Liver (tissue), 9 donors: ENCODE measurements around the gene ANKRD9. TPM values are rescaled to one million over a fixed set of nuclear protein-coding genes. Genes with fewer than 3 reads are reported as not detected.

ENCODE experiments used
- DNase-seq: peaks from one replicate; pipeline ENCODE4 v3.0.0-alpha.2; 2017; ENCODE audit warnings: low spot score
- H3K27ac ChIP-seq, 2 donors: one replicate each; pipeline ENCODE4 v1.7.0; 2013; ENCODE audit warnings: inconsistent platforms in 2 of 2, low read length in 2 of 2, control low read depth in 1 of 2, low read depth in 1 of 2, mild to moderate bottlenecking in 1 of 2
- H3K27me3 ChIP-seq, 4 donors: one replicate each; pipeline versions ENCODE4 v1.6.1 to v1.7.0; 2013; ENCODE audit warnings: low read length in 3 of 4, inconsistent platforms in 1 of 4, mild to moderate bottlenecking in 1 of 4, moderate library complexity in 1 of 4; ENCODE audit not compliant: control insufficient read depth in 4 of 4, insufficient read depth in 4 of 4
- H3K36me3 ChIP-seq, 4 donors: one replicate each; pipeline versions ENCODE4 v1.6.1 to v1.7.0; 2013; ENCODE audit warnings: low read length in 3 of 4, mild to moderate bottlenecking in 3 of 4, low read depth in 1 of 4, moderate library complexity in 1 of 4; ENCODE audit not compliant: control insufficient read depth in 4 of 4, insufficient read depth in 3 of 4
- H3K4me1 ChIP-seq, 4 donors: one replicate each; pipeline versions ENCODE4 v1.6.1 to v1.7.0; 2013; ENCODE audit warnings: low read length in 3 of 4, mild to moderate bottlenecking in 3 of 4, moderate library complexity in 1 of 4; ENCODE audit not compliant: control insufficient read depth in 4 of 4, insufficient read depth in 4 of 4
- H3K4me3 ChIP-seq, 3 donors: one replicate each; pipeline versions ENCODE4 v1.6.1 to v1.7.0; 2013; ENCODE audit warnings: low read length in 3 of 3, control low read depth in 1 of 3, low read depth in 1 of 3, mild to moderate bottlenecking in 1 of 3
- H3K9ac ChIP-seq, 2 donors: one replicate each; pipeline ENCODE4 v1.7.0; 2013; ENCODE audit warnings: low read length in 2 of 2, mild to moderate bottlenecking in 2 of 2, moderate library complexity in 2 of 2, control low read depth in 1 of 2, low read depth in 1 of 2
- H3K9me3 ChIP-seq, 4 donors: one replicate each; pipeline versions ENCODE4 v1.6.1 to v1.7.0; 2013; ENCODE audit warnings: low read length in 3 of 4; ENCODE audit not compliant: control insufficient read depth in 4 of 4
- EGR1 ChIP-seq, 2 donors: IDR thresholded peaks; 2 replicates each; pipeline ENCODE4 v1.6.1; 2016 to 2018; ENCODE audit warnings: antibody characterized with exemption in 2 of 2, low read depth in 2 of 2
- FOXA1 ChIP-seq: IDR thresholded peaks from 2 replicates; pipeline ENCODE4 v1.6.1; 2016; ENCODE audit warnings: antibody characterized with exemption
- FOXA2 ChIP-seq: IDR thresholded peaks from 2 replicates; pipeline ENCODE4 v1.6.1; 2016; ENCODE audit warnings: antibody characterized with exemption
- GABPA ChIP-seq, 2 donors: IDR thresholded peaks in 1 of 2; conservative IDR thresholded peaks in 1 of 2; 2 replicates each; pipeline ENCODE4 v1.6.1; 2016; ENCODE audit warnings: antibody characterized with exemption in 2 of 2, mild to moderate bottlenecking in 1 of 2, moderate library complexity in 1 of 2
- HNF4A ChIP-seq, 2 donors: conservative IDR thresholded peaks; 2 replicates each; pipeline ENCODE4 v1.6.1; 2016; ENCODE audit warnings: antibody characterized with exemption in 2 of 2, mild to moderate bottlenecking in 2 of 2
- HNF4G ChIP-seq: IDR thresholded peaks from 2 replicates; pipeline ENCODE4 v1.6.1; 2016; ENCODE audit warnings: antibody characterized with exemption
- JUND ChIP-seq, 2 donors: IDR thresholded peaks; 2 replicates each; pipeline ENCODE4 v1.6.1; 2016; ENCODE audit warnings: antibody characterized with exemption in 2 of 2
- REST ChIP-seq: IDR thresholded peaks from 2 replicates; pipeline ENCODE4 v1.6.1; 2016; ENCODE audit warnings: antibody characterized with exemption, mild to moderate bottlenecking
- SP1 ChIP-seq: IDR thresholded peaks from 2 replicates; pipeline ENCODE4 v1.6.1; 2018; ENCODE audit warnings: antibody characterized with exemption, mild to moderate bottlenecking
- TAF1 ChIP-seq: conservative IDR thresholded peaks from 2 replicates; pipeline ENCODE4 v1.6.1; 2016; ENCODE audit warnings: antibody characterized with exemption, mild to moderate bottlenecking
- YY1 ChIP-seq: IDR thresholded peaks from 2 replicates; pipeline ENCODE4 v1.6.1; 2016; ENCODE audit warnings: antibody characterized with exemption, mild to moderate bottlenecking
- WGBS: extraction: QIAGEN DNeasy Blood & Tissue Kit; methylation state at CpG from one replicate; pipeline ENCODE4 v1.1.7; 2013; 5-methylcytosine and 5-hydroxymethylcytosine counted together
- polyA plus RNA-seq, 2 donors: library from polyadenylated mRNA; stranded (reverse) in 1 of 2; unstranded in 1 of 2; fragments of 200-250 nt in 1 of 2; fragments of >200 nt in 1 of 2; fragmentation: Nextera tagmentation in 1 of 2; extraction: Ambion mirVana in 1 of 2; gene quantifications; one replicate each; pipeline versions ENCODE4 v1.2.1 to v1.2.3, GENCODE V29; 2013 to 2015
- total RNA-seq, 2 donors: library from RNA; depleted of rRNA; stranded (reverse); fragments of >200 nt; gene quantifications; one replicate each; pipeline ENCODE4 v1.2.3, GENCODE V29; 2014
- TF ChIP-seq, protein P1 (sequence below): IDR thresholded peaks from 2 replicates; pipeline ENCODE4 v1.6.1; 2016; ENCODE audit warnings: antibody characterized with exemption
- TF ChIP-seq, protein P2 (sequence below): fragments of 150-350 bp; IDR thresholded peaks from 2 replicates; pipeline ENCODE4 v1.5.1; 2017; ENCODE audit warnings: improper control_type of control experiment, low read depth, low read length; ENCODE audit not compliant: missing input control
- TF ChIP-seq, protein P3 (sequence below): IDR thresholded peaks from 2 replicates; pipeline ENCODE4 v1.6.1; 2016; ENCODE audit warnings: antibody characterized with exemption
- donor health status: healthy.
- donor health status: healthy.
- donor health status: healthy.
- donor health status: healthy.
- donor health status: healthy.

ANKRD9 gene
- total and polyA plus RNA-seq, 4 donors, result 1.5 to 67.5 (median 7.5) TPM

- Histone ChIP-seq H3K4me1 (peaks cover 0 to 5% (median 3%) of the 10 kb centered on the region in 4 donors), H3K9me3 (no peaks in the 10 kb centered on the region), H3K4me3 (no peak overlapping the region), H3K27ac (no peak overlapping the region), H3K9ac (no peak overlapping the region), H3K27me3 (no peaks in the 10 kb centered on the region), H3K36me3 (peaks cover 0 to 3% (median 0%) of the 10 kb centered on the region in 4 donors)
- peak; percentile 81 for DNase-seq
- TF ChIP-seq FOXA2, result no peak
- TF ChIP-seq, protein P1, sequence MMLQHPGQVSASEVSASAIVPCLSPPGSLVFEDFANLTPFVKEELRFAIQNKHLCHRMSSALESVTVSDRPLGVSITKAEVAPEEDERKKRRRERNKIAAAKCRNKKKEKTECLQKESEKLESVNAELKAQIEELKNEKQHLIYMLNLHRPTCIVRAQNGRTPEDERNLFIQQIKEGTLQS, result no peak
- TF ChIP-seq FOXA1, result no peak
- TF ChIP-seq YY1, result no peak
- no peak for TF ChIP-seq GABPA (IDR thresholded peaks at IDR 0.05 in 1 of 2, conservative IDR thresholded peaks at IDR 0.05 in 1 of 2)
- TF ChIP-seq, protein P2, sequence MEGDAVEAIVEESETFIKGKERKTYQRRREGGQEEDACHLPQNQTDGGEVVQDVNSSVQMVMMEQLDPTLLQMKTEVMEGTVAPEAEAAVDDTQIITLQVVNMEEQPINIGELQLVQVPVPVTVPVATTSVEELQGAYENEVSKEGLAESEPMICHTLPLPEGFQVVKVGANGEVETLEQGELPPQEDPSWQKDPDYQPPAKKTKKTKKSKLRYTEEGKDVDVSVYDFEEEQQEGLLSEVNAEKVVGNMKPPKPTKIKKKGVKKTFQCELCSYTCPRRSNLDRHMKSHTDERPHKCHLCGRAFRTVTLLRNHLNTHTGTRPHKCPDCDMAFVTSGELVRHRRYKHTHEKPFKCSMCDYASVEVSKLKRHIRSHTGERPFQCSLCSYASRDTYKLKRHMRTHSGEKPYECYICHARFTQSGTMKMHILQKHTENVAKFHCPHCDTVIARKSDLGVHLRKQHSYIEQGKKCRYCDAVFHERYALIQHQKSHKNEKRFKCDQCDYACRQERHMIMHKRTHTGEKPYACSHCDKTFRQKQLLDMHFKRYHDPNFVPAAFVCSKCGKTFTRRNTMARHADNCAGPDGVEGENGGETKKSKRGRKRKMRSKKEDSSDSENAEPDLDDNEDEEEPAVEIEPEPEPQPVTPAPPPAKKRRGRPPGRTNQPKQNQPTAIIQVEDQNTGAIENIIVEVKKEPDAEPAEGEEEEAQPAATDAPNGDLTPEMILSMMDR, result no peak
- no peak for TF ChIP-seq EGR1 (IDR thresholded peaks at IDR 0.05; ENCODE audit: low read depth in 2 of 2)
- no peak for TF ChIP-seq TAF1
- 70% methylated on average over 19 of the region's 19 CpGs for whole genome bisulfite sequencing
Measured at GRCh38 chr14:102510616-102511520, 1.3 kb upstream of the ANKRD9 start.

DNA sequence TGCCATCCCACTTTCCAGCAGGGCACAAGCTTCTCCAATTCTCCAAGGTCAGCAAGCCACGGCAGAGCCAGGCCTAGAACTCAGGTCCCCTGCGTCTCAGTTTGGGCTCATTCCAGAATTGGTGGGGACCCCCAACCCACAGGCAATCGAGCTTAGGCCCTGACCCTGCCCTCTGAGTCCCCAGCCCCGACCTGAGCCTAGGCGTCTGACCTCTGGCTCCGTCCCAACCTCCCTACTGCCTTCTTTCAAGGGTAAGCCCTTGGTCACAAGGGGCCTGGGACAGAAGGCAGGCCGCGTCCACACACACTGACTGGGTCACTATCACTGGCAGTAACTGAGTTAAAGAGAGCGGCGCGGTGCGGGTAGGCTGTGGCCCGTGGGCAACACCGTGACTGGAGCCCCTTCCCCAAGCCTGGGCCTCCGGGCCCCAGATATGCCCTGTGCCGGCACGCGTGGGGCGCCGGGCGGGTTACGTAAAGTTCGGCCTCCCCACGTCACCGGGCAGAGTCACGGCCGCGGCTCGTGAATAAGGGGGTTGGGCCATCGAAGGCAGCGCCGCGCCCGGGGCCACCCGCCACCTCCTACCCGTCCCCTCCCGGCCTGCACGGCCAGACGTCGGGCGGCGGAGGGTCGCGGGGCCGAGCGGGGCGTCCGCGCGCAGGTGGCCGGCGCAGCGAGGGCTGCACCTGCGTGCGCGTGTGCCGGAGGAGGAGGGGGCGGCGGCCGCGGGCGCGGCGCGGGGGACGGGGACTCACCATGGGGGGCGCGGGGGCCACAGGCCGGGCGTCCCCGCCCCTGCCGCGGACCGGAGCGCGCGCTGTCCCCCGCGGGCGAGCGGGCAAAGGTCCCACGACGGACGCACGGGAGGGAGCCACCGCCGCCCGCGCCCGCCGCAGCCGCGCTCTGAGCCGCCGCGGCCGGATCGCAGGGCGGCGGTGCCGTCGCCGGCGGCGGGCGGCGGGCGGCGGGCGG lies 516 bp downstream of the ANKRD9 start:
- Histone ChIP-seq H3K27me3 (no peaks in the 10 kb centered on the region), H3K4me1 (peaks cover 0 to 5% (median 3%) of the 10 kb centered on the region in 4 donors), H3K9ac (peak overlapping the region in 1 of 2 donors; percentile 61), H3K9me3 (no peaks in the 10 kb centered on the region), H3K4me3 (peak overlapping the region; percentile 30 to 75 (median 44)), H3K36me3 (peaks cover 0 to 3% (median 0%) of the 10 kb centered on the region in 4 donors), H3K27ac (peak overlapping the region; percentile 71 to 89)
- DNase-seq, result peak; percentile 69
- WGBS, result 4% methylated on average over 110 of the region's 110 CpGs
- TF ChIP-seq JUND (IDR thresholded peaks at IDR 0.05), result no peak
- TF ChIP-seq, protein P1, result no peak
- TF ChIP-seq HNF4A (conservative IDR thresholded peaks at IDR 0.05), result peak in 1 of 2 donors; percentile 49

- TF ChIP-seq HNF4A (conservative IDR thresholded peaks at IDR 0.05), result no peak
- no peak for TF ChIP-seq YY1
- no peak for TF ChIP-seq SP1
- no peak for TF ChIP-seq GABPA (IDR thresholded peaks at IDR 0.05 in 1 of 2, conservative IDR thresholded peaks at IDR 0.05 in 1 of 2)
- TF ChIP-seq, protein P3, sequence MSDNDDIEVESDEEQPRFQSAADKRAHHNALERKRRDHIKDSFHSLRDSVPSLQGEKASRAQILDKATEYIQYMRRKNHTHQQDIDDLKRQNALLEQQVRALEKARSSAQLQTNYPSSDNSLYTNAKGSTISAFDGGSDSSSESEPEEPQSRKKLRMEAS, result no peak
- TF ChIP-seq HNF4G, result no peak
- no peak for TF ChIP-seq JUND (IDR thresholded peaks at IDR 0.05)
- no peak for TF ChIP-seq FOXA2
- no peak for TF ChIP-seq EGR1 (IDR thresholded peaks at IDR 0.05; ENCODE audit: low read depth in 2 of 2)
- no peak for TF ChIP-seq TAF1
- no peak for TF ChIP-seq REST
- Histone ChIP-seq H3K27ac (peak overlapping the region; percentile 71 to 89), H3K9ac (peak overlapping the region in 1 of 2 donors; percentile 61), H3K27me3 (no peaks in the 10 kb centered on the region), H3K4me1 (peaks cover 0 to 5% (median 3%) of the 10 kb centered on the region in 4 donors), H3K9me3 (no peaks in the 10 kb centered on the region), H3K36me3 (peaks cover 0 to 3% (median 0%) of the 10 kb centered on the region in 4 donors), H3K4me3 (peak overlapping the region in 1 of 3 donors; percentile 75)
- WGBS, result 51% methylated on average over 14 of the region's 14 CpGs
- DNase-seq, result peak; percentile 84
Measured at GRCh38 chr14:102508410-102508773, 1.2 kb downstream of the ANKRD9 start.
